EH (cell line): ENCODE data around the gene SEC24C.
A peak's percentile ranks its signal among the peaks of the same experiment; 100 is the strongest.
"Not testable (repeated sequence)": the region's sequence is repeated elsewhere in the genome, so short reads cannot be mapped to it uniquely, and the experiment has no call there.

ENCODE experiments used
- DNase-seq: peaks from one replicate; pipeline ENCODE4 v3.0.0-alpha.2; 2015; ENCODE audit warnings: low read depth

SEC24C gene

GRCh38 chr10:73772281-73773151 lies 28.3 kb downstream of the SEC24C start:
- DNase-seq = peak; percentile 86

- DNase-seq = no peak
Observed at GRCh38 chr10:73773152-73773879, 29.1 kb downstream of the SEC24C start.

- DNase-seq = peak; percentile 43
Observed at GRCh38 chr10:73774637-73775036, 30.5 kb downstream of the SEC24C start.

- no peak for DNase-seq
Observed at GRCh38 chr10:73779018-73779417, 34.8 kb downstream of the SEC24C start.

- no peak for DNase-seq
Observed at GRCh38 chr10:73779539-73780197, 35.5 kb downstream of the SEC24C start.

- no peak for DNase-seq
Observed at GRCh38 chr10:73780301-73780700, 36.1 kb downstream of the SEC24C start.

GRCh38 chr10:73780966-73781365 lies 36.8 kb downstream of the SEC24C start:
- peak; percentile 24 for DNase-seq

GRCh38 chr10:73781548-73781878 lies 37.3 kb downstream of the SEC24C start:
- no peak for DNase-seq

- DNase-seq = peak; percentile 87
Observed at GRCh38 chr10:73781879-73782748, 37.9 kb downstream of the SEC24C start, which contains the start of gene CHCHD1. Gene CHCHD1 (plus strand): TSS chr10:73782048. CDS start chr10:73782076, 28 bp downstream.

GRCh38 chr10:73782749-73783085 lies 38.5 kb downstream of the SEC24C start:
- DNase-seq = no peak

GRCh38 chr10:73785211-73785720 lies 41.1 kb downstream of the SEC24C start, which contains the start of gene ZSWIM8:
Gene ZSWIM8 (plus strand): TSS chr10:73785606. CDS start chr10:73785879, 273 bp downstream.
- DNase-seq = peak; percentile 97

- peak; percentile 72 for DNase-seq
Observed at GRCh38 chr10:73785721-73786511, 41.7 kb downstream of the SEC24C start.

GRCh38 chr10:73786512-73786885 lies 42.3 kb downstream of the SEC24C start:
- DNase-seq = no peak

- not testable (repeated sequence) for DNase-seq
Observed at GRCh38 chr10:73787031-73787800, 43.0 kb downstream of the SEC24C start.

GRCh38 chr10:73788864-73789658 lies 44.9 kb downstream of the SEC24C start:
- no peak for DNase-seq

- DNase-seq = no peak
Observed at GRCh38 chr10:73789659-73790055, 45.5 kb downstream of the SEC24C start.

- DNase-seq = no peak
Observed at GRCh38 chr10:73790886-73791625, 46.9 kb downstream of the SEC24C start.

- DNase-seq = no peak
Observed at GRCh38 chr10:73791871-73792400, 47.8 kb downstream of the SEC24C start.
